NCI-H1694 treated with DMSO at 0.1 percent for 48 hours (cell line): ENCODE results near the gene COL26A1.
"Not testable (repeated sequence)": the region's sequence is repeated elsewhere in the genome, so short reads cannot be mapped to it uniquely, and the experiment has no call there.

Source experiments
- DNase-seq: peaks from one replicate; lab custom pipeline; 2025; lab: John Stamatoyannopoulos, UW

The COL26A1 gene

DNA sequence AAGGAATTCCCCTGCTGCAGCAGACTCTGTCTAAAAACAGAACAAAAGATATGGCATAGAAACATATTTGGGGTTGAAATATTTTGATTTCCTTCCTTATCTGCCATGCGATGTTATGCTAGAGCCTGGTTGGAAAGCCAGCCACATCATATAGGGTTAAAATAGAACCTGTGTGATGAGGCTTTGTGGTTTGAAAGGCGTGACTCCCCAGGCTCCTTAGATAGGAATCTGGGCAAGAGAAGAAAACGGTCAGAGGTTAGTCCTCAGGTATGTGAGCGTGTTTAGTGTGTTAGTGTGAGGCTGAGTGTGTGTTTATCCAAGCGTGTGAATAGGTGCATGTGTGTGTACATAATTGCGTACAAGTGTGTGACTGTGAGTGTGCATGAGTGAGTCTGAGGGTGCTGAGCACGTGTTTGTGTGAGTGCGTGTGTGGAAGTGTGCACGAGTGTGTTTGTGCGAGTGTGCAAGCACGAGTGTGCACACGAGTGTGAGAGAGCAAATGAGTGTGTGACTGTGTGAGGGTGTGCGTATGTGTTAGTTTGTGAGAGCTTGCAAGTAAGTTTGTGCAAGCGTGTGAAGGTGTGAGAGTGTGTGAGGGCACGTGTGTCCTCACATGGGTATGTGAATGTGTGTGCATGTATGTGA lies 79.9 kb downstream of the COL26A1 start:
- DNase-seq: no peak

DNA sequence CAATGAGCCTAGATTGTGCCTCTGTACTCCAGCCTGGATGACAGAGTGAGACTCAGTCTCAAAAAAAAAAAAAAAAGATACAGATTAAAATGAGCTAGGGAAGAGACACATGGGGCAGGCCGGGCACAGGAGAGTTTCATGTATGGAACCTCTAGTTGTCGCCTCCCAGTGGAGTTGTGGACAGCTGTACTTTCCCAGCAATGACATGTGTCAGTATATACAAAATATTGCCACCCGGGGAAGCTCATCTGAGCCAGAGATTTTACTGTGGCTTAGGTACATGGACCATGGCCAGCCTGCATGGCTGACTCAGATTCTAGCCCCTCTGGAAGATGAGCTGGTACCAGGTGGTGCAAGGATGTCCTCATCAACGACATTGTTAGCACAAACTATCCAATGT lies 87.4 kb downstream of the COL26A1 start:
- DNase-seq: no peak

DNA sequence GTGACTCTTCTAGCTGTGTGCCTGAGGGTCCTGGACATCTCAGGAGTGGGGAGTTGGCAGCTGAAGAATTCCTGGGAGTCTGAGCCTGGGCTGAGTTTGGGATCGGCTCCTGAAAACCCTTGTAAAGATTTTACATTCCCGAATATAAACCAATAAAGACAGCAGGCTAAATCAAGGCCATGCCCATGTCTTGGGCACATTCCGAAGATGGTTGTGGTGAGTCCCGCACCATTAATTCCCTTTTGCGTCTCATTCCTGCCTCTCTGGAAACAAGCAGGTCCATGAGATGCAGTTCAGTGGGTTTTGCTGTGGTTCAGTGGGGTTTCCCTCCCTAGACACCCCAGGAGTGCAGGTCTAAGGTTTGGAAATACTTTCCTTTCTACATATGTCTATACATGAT lies 90.9 kb downstream of the COL26A1 start:
- no peak for DNase-seq

DNA sequence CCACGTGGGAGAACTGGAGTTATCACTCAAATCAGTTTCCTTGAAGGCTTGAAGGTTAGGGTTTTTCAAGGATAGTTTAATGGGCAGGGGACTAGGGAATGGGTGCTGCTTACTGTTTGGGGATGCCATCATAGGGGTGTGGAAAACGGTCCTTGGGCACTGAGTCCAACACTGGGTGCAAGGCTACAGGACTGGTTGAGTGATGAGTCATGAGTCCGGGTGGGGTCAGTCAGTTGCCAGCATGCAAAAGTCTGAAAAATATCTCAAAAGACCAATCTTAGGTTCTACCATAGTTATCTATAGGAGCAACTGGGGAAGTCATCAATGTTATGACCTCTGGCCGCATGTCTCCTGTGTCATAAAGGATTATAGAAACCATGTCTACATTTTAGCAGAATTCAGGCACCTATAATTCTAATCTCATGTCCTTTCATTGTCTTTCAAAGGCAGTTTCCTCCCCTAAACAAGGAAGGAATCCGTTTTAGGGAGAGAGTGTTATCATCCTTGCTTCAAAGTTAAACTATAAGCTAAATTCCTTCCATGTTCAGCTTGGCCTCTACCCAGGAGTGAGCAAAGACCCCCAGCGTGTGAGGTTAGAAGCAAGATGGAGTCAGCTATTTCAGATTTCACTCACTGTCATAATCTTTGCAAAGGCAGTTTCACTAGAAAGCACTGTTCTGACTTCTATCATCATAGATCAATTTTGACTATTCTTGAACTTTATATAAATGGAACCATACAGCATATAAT lies 94.5 kb downstream of the COL26A1 start:
- DNase-seq: no peak

DNA sequence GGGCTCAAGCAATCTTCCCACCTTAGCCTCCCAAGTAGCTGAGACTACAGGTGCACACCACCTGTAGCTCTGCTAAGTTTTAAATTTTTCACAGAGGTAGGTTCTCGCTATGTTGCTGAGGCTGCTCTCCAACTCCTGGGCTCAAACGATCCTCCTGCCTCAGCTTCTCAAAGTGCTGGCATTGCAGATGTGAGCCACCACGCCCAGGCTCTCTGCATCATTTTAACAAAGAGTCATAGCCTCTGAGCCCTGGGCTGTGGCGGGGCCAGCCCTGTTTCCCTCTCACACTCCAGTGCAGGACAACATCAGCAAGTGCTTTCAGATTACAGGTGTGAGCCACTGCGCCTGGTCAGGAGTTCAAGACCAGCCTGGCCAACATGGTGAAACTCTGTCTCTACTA lies 102.5 kb downstream of the COL26A1 start:
- DNase-seq: no peak

DNA sequence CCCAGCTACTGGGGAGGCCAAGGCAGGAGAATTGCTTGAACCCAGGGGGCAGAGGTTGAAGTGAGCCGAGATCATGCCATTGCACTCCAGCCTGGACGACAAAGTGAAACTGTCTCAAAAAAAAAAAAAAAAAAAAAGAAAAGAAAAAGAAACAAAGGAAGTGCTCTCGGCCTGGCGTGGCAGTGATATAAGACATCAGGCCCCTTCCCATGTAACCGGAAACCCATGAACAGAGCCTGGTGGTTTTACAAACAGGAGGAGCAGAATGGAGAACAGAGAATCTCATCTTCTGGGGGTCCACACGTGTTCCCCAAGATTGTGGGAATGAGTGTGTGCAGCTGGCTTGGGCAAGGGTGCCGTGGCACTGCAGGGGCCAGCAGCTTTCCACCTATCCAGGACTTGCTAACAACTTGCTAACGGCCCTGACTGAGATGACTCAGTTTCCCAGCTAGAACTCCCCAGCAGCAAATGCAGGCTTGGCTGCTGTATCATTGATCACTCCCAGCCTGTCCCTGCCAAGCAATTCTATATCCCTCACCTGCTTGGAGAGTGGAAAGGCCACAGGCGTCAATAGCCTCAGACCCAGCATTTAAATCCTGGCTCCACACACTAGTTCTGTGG lies 103.0 kb downstream of the COL26A1 start:
- DNase-seq: no peak

DNA sequence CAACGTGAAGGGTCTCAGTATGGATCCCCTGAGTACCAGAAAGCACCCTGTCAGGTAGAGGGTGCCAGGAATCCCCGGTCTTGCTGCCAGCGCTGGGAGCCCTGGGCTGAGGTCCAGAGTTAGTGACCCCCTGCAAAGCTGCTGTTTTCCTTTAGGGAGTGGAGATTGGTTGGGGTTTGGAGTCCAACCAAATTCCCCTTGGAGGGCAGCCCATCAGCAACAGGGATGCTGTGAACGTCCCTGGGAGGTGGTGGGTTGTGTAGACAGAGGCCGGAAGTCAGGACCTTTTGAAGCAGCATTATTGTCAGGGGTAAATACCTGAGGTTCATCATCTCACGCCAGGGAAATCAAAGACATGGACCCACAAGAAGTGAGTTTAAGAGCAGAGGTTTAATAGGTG lies 104.2 kb downstream of the COL26A1 start:
- no peak for DNase-seq

DNA sequence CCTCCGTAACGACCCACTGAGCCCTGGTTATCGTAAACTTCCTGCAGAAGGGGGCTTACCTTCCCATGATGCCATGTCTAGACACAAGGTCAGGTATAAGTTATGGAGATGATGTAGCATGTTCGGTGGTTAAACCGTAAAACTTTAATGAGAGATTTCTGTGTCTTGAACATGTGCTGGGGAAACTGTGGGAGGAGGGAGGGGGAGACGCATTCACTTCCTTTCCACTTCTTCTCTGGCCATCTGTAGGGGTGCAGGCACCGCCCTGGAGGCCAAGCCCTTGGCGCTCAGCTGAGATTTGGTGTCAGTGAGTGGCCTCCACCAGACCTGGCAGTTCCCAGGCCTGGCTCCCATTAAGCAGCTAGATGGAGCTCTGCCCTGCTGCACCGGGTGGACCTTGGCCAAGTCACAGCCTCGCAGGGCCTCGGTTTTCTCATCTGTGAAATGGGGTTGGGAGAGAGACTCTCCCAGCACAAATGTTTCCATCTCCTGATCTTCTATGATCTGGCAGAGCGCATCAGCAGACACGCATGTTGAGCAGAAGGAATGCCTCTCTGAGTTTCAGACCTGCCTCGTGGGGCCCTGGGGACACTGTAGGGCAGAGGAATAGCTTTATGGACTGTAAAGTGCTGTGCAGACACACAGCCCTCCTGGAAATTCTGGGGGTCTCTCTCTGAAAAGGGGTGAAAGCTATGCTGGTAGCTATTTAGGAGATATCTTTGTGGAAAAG lies 106.0 kb downstream of the COL26A1 start:
- DNase-seq: no peak

DNA sequence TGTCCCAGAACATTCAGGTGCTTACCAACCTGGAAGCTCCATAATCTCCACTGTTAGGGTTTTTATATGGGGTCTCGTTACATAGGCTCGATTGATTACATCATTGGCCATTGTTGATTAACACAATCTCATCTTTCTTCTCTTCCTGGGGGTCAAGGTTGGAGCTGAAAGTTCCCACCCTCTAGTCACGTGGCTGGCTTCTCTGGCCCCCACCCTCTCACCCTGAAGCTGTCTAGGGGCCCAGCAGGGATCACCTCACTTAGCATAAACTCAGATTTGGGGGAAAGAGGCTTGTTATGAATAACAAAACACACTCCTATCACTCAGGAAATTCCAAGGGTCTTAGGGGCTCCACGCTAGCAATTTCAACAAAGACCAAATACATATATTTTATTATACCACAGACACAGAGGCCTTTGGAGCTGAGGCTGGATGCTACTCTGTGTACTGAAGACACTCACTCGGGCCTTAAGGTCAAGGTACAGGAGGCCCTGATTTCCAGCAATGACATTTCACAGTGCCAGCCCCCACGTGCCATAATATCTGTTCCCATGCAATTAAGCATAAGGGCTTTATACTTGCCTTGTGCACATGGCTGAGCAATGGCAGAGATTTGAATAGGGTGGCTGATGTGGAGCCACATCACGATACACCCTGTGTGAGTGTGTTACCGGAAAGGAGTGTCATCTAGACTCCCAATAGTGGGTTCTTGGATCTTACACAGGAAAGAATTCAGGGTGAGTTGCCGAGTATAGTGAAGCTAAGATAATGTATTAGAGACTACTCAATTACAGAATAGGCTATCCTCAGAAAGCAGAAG lies 108.2 kb downstream of the COL26A1 start:
- no peak for DNase-seq

DNA sequence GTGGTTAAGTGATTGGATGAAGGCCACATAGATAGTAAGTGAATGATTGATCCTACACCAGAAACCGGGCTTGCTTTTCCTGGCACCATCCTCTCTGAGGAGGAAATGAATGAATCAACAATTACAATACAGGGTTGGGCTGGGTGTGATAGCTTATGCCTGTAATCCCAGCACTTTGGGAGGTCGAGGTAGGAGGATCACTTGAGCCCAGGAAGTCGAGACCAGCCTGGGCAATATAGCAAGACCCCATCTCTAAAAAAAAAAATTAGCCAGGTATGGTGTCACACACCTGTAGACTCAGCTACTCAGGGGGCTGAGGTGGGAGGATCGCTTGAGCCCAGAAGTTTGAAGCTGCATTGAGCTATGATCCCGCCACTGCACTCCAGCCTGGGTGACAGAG lies 111.5 kb downstream of the COL26A1 start:
- DNase-seq: no peak

DNA sequence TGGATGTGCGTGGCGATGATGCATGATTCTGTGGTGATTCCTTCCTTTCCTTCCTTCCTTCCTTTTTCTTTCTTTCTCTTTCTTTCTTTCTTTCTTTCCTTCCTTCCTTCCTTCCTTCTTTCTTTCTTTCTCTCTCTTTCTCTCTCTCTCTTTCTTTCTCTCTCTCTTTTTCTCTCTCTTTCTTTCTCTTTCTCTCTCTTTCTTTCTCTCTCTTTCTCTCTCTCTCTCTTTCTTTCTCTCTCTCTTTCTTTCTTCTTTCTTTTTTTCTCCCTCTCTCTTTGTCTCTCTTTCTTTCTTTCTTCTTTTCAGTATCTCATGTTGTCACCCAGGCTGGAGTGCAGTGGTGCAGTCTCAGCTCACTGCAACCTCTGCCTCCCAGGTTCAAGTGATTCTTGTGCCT lies 113.0 kb downstream of the COL26A1 start:
- not testable (repeated sequence) for DNase-seq

DNA sequence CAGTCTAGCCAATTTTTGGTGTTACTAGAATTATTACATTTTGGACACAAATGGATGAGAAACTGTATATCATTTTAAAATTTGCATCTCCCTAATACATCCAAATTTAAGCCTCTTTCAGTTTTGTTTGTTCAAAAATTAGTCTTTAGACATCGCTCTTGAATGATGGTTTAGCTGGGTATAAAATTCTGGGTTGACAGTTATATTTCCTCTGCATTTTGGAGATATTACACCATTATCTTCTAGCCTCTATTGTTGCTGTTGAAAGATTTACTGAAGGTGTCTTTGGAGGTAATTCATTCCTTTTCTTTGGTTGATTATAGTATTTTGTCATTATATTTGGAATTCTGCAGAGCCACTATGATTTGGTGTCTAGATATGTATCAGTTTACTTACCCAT lies 116.5 kb downstream of the COL26A1 start:
- no peak for DNase-seq

DNA sequence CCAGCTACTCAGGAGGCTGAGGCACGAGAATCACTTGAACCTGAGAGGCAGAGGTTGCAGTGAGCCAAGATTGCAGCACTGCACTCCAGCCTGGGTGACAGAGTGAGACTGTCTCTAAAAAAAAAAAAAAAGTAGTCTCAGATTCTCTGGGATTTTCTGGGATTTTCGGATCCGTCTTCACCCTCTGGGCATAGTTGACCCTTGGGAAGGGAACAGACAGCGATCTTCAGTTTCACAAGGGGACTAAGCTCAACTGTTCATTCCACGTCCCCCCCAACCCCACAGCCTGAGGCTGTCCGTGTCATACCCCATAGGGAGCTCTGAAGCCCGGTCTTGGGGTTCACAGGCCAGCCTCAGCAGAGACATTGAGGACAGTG lies 123.4 kb downstream of the COL26A1 start:
- not testable (repeated sequence) for DNase-seq

DNA sequence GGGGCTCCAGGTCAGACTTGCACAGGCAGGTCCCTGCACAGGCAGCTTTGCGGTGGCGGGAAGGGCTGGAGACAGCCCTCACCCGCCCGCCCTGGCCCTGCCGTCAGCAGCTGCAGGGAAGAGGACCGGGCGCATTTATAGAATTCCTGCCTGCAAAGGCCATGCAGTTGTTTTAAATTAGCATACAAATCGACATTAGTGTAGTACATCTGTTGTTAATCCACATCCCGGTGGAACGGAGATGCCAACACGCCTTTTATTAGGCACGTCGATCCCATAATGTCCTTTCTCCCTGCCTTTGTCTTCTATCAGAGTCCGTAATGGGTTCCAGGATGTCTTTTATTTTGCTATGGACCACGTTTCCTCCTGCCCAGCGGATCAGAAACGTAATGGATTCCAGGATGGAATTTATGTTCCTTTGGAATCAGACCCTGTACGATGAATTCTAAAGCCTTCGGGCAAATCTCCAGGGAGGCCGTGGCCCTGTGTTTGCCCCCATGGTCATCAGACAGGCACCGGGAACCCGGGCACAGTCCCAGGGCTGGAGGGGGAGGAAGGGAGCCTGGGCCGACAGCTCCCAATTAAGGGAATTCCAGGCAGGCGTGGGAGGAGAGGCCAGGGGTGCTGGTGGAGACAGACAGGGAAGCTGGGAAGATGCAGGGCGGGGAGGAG lies 123.9 kb downstream of the COL26A1 start:
- no peak for DNase-seq

DNA sequence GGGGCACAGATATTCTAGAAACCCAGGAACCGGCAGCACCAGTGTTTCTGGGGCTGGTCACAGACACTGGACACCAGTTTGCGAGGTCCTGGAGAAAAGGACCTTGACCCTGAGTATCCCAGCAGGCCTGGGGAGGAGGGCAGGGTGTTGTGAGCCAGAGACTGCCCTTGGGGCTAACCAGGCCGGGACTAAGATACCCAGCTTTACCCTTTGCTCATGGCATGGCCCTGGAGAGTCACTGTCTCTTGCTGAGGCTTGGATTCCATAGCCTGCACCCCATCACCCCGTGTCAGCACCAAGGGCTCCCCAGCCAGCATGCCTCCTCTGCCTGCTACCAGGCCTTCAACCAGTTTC lies 124.4 kb downstream of the COL26A1 start:
- DNase-seq: no peak

DNA sequence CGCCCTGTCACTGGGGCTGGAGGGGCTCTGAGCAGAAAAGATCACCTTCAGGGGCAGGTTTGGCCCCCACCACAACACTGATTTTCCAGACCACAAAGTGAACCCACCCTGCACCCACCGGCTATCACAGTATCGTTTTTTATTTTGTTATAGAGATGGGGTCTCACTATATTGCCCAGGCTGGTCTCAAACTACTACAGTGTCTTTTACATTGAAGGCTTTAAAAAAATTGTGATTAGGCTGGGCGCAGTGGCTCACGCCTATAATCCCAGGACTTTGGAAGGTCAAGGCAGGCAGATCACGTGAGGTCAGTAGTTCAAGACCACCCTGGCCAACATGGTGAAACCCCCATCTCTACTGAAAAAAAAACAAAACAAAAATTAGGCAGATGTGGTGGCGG lies 125.1 kb downstream of the COL26A1 start:
- no peak for DNase-seq

DNA sequence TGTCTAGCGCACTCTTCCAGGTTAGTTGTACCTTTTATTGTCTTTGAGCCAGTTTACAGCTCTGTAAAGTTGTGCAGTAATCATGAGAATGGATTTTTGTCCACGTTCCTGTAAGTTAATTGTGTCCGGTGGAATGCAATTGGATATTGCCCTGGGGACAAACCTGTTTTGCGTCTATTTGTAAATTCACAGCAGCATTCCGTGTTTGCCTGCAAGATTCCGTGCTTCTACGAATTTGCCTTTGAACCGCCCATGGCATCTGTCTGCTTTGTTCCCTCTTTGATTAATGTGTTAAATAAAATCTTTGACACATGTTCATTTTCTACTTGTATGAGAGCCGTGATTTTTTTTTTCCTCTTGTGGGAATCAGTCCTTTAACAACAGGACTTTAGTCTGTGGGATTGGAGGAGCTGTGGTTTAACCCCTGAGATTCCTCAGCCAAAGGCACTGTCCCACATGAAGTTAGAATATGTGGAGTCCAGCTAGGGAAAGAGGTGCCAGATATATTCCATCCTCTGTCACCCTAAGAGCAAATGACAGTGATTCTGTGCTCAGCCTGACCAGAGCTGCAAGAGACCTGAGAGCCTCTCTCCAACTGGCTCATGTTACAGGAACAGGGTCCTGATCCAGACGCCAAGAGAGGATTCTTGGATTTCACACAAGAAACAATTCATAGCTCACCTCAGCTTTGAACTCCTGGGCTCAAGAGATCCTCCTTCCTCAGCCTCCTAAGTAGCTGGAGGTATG lies 126.3 kb downstream of the COL26A1 start:
- no peak for DNase-seq

DNA sequence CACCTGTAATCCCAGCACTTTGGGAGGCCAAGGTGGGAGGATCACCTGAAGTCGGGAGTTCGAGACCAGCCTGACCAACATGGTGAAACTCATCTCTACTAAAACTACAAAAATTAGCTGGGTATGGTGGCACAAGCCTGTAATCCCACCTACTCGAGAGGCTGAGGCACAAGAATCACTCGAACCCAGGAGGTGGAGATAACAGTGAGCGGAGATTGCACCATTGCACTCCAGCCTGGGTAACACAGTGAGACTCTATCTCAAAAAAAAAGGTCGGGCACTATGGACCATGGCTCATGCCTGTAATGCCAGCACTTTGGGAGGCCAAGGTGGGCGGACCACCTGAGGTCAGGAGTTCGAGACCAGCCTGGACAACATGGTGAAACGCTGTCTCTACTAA lies 127.8 kb downstream of the COL26A1 start:
- not testable (repeated sequence) for DNase-seq

DNA sequence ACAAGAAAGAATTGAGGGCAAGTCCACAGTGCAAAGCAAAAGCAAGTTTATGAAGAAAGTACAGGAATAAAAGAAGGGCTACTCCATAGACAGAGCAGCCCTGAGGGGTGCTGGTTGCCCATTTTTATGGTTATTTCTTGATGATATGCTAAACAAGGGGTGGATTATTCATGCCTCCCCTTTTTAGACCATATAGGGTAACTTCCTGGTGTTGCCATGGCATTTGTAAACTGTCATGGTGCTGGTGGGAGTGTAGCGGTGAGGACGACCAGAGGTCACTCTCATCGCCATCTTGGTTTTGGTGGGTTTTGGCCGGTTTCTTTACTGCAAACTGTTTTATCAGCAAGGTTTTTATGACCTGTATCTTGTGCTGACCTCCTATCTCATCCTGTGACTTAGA lies 128.8 kb downstream of the COL26A1 start:
- not testable (repeated sequence) for DNase-seq

DNA sequence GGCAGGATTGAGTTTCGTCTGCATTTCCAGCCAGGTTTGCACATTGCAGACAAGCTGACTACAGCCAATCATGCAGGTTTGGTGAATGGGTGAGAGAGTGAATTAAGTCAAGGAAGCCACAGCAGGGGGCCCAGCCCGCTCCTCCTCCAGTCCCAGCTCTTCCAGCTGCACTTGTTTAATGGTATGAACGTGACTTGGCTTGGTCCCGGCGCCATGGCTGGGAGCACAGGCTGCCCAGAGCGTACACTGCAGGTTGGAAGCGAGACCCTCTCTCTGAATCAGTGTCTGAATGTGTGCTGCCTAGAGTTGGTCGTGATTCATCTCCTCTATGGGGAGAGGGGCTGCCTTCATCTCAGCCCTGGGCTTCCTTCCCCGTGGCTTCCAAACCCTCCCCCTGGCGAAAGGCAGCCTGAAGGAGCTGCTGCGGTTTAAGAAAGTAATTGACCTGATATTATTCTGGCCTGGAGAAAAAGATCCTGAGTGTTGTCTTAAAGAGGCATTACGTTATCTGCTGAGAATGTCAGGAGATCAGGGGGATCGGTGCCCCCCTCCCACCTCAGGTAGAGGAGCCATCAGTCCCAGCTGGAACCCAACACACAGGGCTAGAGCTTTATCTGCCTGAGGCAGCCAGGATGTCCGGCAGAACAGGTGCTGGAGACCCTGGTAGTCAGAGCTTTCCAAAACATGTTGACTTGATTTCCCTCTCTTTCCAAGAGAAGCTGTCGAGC lies 132.1 kb downstream of the COL26A1 start:
- DNase-seq: no peak
